Gastroesophageal sphincter (tissue), 4 donors: Measurements from ENCODE around the gene PLCG1. TPM values are rescaled to one million over a fixed set of nuclear protein-coding genes. Genes with fewer than 3 reads are reported as not detected.

Experiments
- ATAC-seq: fragments of 150-250 bp; one replicate; pipeline ENCODE4 v1.9.1; 2016; ENCODE audit warnings: mild to moderate bottlenecking, moderate library complexity
- H3K27ac ChIP-seq, 4 donors: fragments of 200-600 bp; sonication (generic) in 3 of 4; 1 replicate in 3 of 4; 2 replicates in 1 of 4; pipeline ENCODE4 v1.5.1; 2016 to 2019
- H3K27me3 ChIP-seq: fragments of 200-600 bp; sonication (generic); one replicate; pipeline ENCODE4 v1.5.1; 2019
- H3K36me3 ChIP-seq, 2 donors: fragments of 200-600 bp; sonication (generic); one replicate each; pipeline ENCODE4 v1.5.1; 2019; ENCODE audit warnings: control low read depth in 1 of 2
- H3K4me1 ChIP-seq, 3 donors: fragments of 200-600 bp; sonication (generic); 1 replicate in 2 of 3; 2 replicates in 1 of 3; pipeline ENCODE4 v1.5.1; 2016 to 2019; ENCODE audit warnings: control low read depth in 2 of 3
- H3K4me3 ChIP-seq, 2 donors: fragments of 200-600 bp; sonication (generic); one replicate each; pipeline ENCODE4 v1.5.1; 2019; ENCODE audit warnings: mild to moderate bottlenecking in 1 of 2, moderate library complexity in 1 of 2
- H3K9me3 ChIP-seq, 3 donors: fragments of 200-600 bp; sonication (generic); one replicate each; pipeline ENCODE4 v1.5.1; 2017 to 2019; ENCODE audit warnings: control low read depth in 2 of 3
- CTCF ChIP-seq, 4 experiments: fragments of 200-600 bp in 2 of 4; fragments of 450-650 bp in 2 of 4; sonication (generic) in 1 of 4; IDR thresholded peaks; one replicate each; pipeline ENCODE4 v1.5.1; 2017 to 2019; ENCODE audit warnings: antibody characterized with exemption in 4 of 4, mild to moderate bottlenecking in 2 of 4, moderate library complexity in 2 of 4
- EP300 ChIP-seq: sonication (generic); formaldehyde crosslinking; IDR thresholded peaks from one replicate; pipeline ENCODE4 v1.6.1; 2017; ENCODE audit warnings: antibody characterized with exemption, mild to moderate bottlenecking
- POLR2A ChIP-seq, 2 donors: fragments of 450-650 bp; IDR thresholded peaks; one replicate each; pipeline ENCODE4 v1.6.1; 2017; ENCODE audit warnings: antibody characterized with exemption in 2 of 2, mild to moderate bottlenecking in 2 of 2, moderate library complexity in 1 of 2
- POLR2AphosphoS5 ChIP-seq: sonication (generic); formaldehyde crosslinking; IDR thresholded peaks from one replicate; pipeline ENCODE4 v1.6.1; 2017; ENCODE audit warnings: antibody characterized with exemption
- WGBS, 2 donors: methylation state at CpG; one replicate each; pipeline ENCODE4 v1.1.5; 2018; ENCODE audit warnings: low coverage in 1 of 2; 5-methylcytosine and 5-hydroxymethylcytosine counted together
- total RNA-seq, 4 donors: library from RNA; depleted of rRNA; stranded (reverse); fragments of >200 nt; gene quantifications; one replicate each; pipeline ENCODE4 v1.1.0, GENCODE V29; 2016

PLCG1 gene
- total RNA-seq, 4 donors from 2014 or later = 42.3 to 173 (median 94.7) TPM

- no peak for ATAC-seq
- TF ChIP-seq EP300 = no peak
- TF ChIP-seq CTCF (IDR thresholded peaks at IDR 0.05) = no peak
- TF ChIP-seq POLR2A (IDR thresholded peaks at IDR 0.05) = no peak
- no peak for TF ChIP-seq POLR2AphosphoS5
- WGBS, 2 donors = 54% methylated on average over 3 of the region's 3 CpGs; no CpG with 5 or more reads in 1 of the 2 donors
- Histone ChIP-seq H3K9me3 (no peaks in the 10 kb centered on the region), H3K27ac (peak overlapping the region; percentile 54 to 90 (median 84)), H3K27me3 (no peaks in the 10 kb centered on the region), H3K4me3 (no peak overlapping the region), H3K4me1 (peaks cover 11 to 63% (median 43%) of the 10 kb centered on the region in 3 donors), H3K36me3 (peaks cover 0 to 83% of the 10 kb centered on the region in 2 donors)
Observed at GRCh38 chr20:41171736-41172295, 34.5 kb downstream of the PLCG1 start.

- TF ChIP-seq POLR2AphosphoS5 (peak; percentile 72), POLR2A (IDR thresholded peaks at IDR 0.05) (no peak), EP300 (no peak), CTCF (IDR thresholded peaks at IDR 0.05) (no peak)
- Histone ChIP-seq H3K4me3 (no peak overlapping the region), H3K36me3 (peaks cover 0 to 76% of the 10 kb centered on the region in 2 donors), H3K27ac (peak overlapping the region; percentile 54 to 90 (median 84)), H3K27me3 (no peaks in the 10 kb centered on the region), H3K4me1 (peaks cover 14 to 70% (median 50%) of the 10 kb centered on the region in 3 donors), H3K9me3 (no peaks in the 10 kb centered on the region)
- ATAC-seq = peak; percentile 43
- WGBS, 2 donors = 25 to 45% methylated on average over 3 to 5 of the region's 18 CpGs
Observed at GRCh38 chr20:41172296-41173140, 35.2 kb downstream of the PLCG1 start.

- Histone ChIP-seq H3K4me3 (no peak overlapping the region), H3K27ac (peak overlapping the region; percentile 29 to 90 (median 84)), H3K36me3 (peaks cover 0 to 68% of the 10 kb centered on the region in 2 donors), H3K9me3 (no peaks in the 10 kb centered on the region), H3K27me3 (no peaks in the 10 kb centered on the region), H3K4me1 (peaks cover 18 to 78% (median 57%) of the 10 kb centered on the region in 3 donors)
- no peak for TF ChIP-seq EP300
- peak in 3 of 4 experiments; percentile 98 for TF ChIP-seq CTCF (IDR thresholded peaks at IDR 0.05)
- peak; percentile 83 for TF ChIP-seq POLR2AphosphoS5
- ATAC-seq = peak; percentile 90
- WGBS, 2 donors = 12% methylated on average over 3 of the region's 9 CpGs; no CpG with 5 or more reads in 1 of the 2 donors
Observed at GRCh38 chr20:41173161-41173721, 35.9 kb downstream of the PLCG1 start.

GRCh38 chr20:41173791-41174341 is 36.5 kb downstream of the PLCG1 start:
- WGBS, 2 donors = 100% methylated on average over 2 of the region's 13 CpGs; no CpG with 5 or more reads in 1 of the 2 donors

More at GRCh38 chr20:41173791-41174341, 36.5 kb downstream of the PLCG1 start:
- Histone ChIP-seq H3K9me3 (no peaks in the 10 kb centered on the region), H3K27me3 (no peaks in the 10 kb centered on the region), H3K4me3 (no peak overlapping the region), H3K27ac (peak overlapping the region; percentile 29 to 90 (median 84)), H3K4me1 (peaks cover 18 to 84% (median 63%) of the 10 kb centered on the region in 3 donors), H3K36me3 (peaks cover 0 to 62% of the 10 kb centered on the region in 2 donors)
- TF ChIP-seq POLR2AphosphoS5 (no peak), EP300 (no peak), CTCF (IDR thresholded peaks at IDR 0.05) (no peak), POLR2A (IDR thresholded peaks at IDR 0.05) (no peak)
- ATAC-seq = no peak
